ENCODE measurements around the gene CCND2.

GRCh38 chr12:4293299-4293965 is 19.9 kb downstream of the CCND2 start:
- no peak for TF ChIP-seq E4F1 (CRISPR knock-in tag; IDR thresholded peaks at IDR 0.05; ENCODE audit: borderline replicate concordance)
- no peak for TF ChIP-seq MTF1 (CRISPR knock-in tag; IDR thresholded peaks at IDR 0.05; ENCODE audit: borderline replicate concordance)
- no peak for TF ChIP-seq CREB1 (IDR thresholded peaks at IDR 0.05)
- no peak for TF ChIP-seq CREB1 (CRISPR knock-in tag; IDR thresholded peaks at IDR 0.05)
- TF ChIP-seq PHF8 (IDR thresholded peaks at IDR 0.05; ENCODE audit: borderline replicate concordance, low read length): no peak
- no peak for TF ChIP-seq JUN (IDR thresholded peaks at IDR 0.05; ENCODE audit: borderline replicate concordance, low read depth, low read length)
- no peak for TF ChIP-seq JUN (CRISPR knock-in tag; IDR thresholded peaks at IDR 0.05; ENCODE audit: borderline replicate concordance)
- no peak for TF ChIP-seq RBM14 (IDR thresholded peaks at IDR 0.05; ENCODE audit: borderline replicate concordance, insufficient read depth, low read depth, low read length)
- no peak for TF ChIP-seq FOXJ3 (CRISPR knock-in tag; IDR thresholded peaks at IDR 0.05)
- no peak for TF ChIP-seq MXI1 (IDR thresholded peaks at IDR 0.05; ENCODE audit: low read depth, low read length)
- TF ChIP-seq E2F8 (IDR thresholded peaks at IDR 0.05; ENCODE audit: low read depth, partially characterized antibody): no peak
- TF ChIP-seq SMARCA4 (IDR thresholded peaks at IDR 0.05): no peak
- no peak for TF ChIP-seq USF2 (CRISPR knock-in tag; IDR thresholded peaks at IDR 0.05)

Data from K562 (cell line).